ENCODE results near the gene LRRC71. TPM values are rescaled to one million over a fixed set of nuclear protein-coding genes. Genes with fewer than 3 reads are reported as not detected.

The LRRC71 gene
- total and polyA plus RNA-seq, 4 donors, result 0.30 to 8.5 (median 6.2) TPM

DNA sequence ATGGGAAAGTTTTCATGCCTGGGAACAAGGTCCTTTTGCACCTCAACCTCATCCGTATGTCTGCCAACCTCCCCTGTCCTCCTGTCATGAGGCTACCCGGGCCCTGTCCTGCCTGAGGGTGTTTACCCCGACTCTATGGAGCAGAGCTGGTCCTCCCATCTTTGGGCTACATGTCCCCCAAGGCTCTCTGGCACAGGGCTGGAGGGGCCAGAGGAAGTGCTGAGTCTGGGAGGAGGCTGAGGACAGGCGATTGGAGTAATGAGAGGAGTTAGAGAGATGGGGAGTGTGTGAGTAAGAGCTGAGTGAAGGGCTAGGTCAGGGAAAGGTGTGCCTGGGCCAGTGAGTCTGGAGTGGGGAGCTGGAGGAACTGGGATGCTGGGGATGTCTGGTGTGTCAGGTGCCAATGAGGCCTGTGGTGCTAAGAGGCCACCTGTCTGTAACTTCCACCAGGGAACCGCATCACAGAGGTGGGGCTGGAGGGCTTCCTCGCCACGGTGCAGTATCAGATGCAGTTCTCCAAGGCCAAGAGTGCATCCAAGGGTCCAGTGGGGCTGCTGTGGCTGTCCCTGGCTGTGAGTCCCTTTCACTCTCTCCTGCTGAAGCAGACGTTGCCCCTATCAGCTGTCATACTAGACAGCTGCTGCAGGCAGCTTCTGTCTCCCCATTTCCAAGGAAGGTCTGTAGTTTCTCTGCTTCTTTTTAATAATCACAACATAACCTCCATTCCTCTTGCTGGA lies 11.7 kb downstream of the LRRC71 start:
- Histone ChIP-seq H3K27me3 (ENCODE audit: control insufficient read depth, insufficient read depth, low read length) (peaks cover 25% of the 10 kb centered on the region), H3K9me3 (ENCODE audit: control insufficient read depth, insufficient read depth, low read length) (no peaks in the 10 kb centered on the region), H3K27ac (ENCODE audit: low read depth, low read length) (no peak overlapping the region), H3K4me3 (ENCODE audit: low read depth, low read length) (no peak overlapping the region), H3K36me3 (ENCODE audit: control insufficient read depth, insufficient read depth, low read length) (peaks cover 37% of the 10 kb centered on the region), H3K4me1 (ENCODE audit: control insufficient read depth, insufficient read depth, low read length) (peaks cover 27% of the 10 kb centered on the region)
- 48% methylated on average over 5 of the region's 8 CpGs for WGBS (ENCODE audit: insufficient coverage)
- DNase-seq (ENCODE audit: low read depth in 4 of 6, low spot score in 6 of 6), result no peak

- Histone ChIP-seq H3K4me1 (ENCODE audit: control insufficient read depth, insufficient read depth, low read length) (peaks cover 18% of the 10 kb centered on the region), H3K27ac (ENCODE audit: low read depth, low read length) (no peak overlapping the region), H3K36me3 (ENCODE audit: control insufficient read depth, insufficient read depth, low read length) (peaks cover 44% of the 10 kb centered on the region), H3K4me3 (ENCODE audit: low read depth, low read length) (no peak overlapping the region), H3K27me3 (ENCODE audit: control insufficient read depth, insufficient read depth, low read length) (peaks cover 15% of the 10 kb centered on the region), H3K9me3 (ENCODE audit: control insufficient read depth, insufficient read depth, low read length) (no peaks in the 10 kb centered on the region)
- no peak for DNase-seq (ENCODE audit: low read depth in 4 of 6, low spot score in 6 of 6)
- 91% methylated on average over 5 of the region's 6 CpGs for WGBS (ENCODE audit: insufficient coverage)
These were observed 12.7 kb downstream of the LRRC71 start for GRCh38 chr1:156933136-156933535.

DNA sequence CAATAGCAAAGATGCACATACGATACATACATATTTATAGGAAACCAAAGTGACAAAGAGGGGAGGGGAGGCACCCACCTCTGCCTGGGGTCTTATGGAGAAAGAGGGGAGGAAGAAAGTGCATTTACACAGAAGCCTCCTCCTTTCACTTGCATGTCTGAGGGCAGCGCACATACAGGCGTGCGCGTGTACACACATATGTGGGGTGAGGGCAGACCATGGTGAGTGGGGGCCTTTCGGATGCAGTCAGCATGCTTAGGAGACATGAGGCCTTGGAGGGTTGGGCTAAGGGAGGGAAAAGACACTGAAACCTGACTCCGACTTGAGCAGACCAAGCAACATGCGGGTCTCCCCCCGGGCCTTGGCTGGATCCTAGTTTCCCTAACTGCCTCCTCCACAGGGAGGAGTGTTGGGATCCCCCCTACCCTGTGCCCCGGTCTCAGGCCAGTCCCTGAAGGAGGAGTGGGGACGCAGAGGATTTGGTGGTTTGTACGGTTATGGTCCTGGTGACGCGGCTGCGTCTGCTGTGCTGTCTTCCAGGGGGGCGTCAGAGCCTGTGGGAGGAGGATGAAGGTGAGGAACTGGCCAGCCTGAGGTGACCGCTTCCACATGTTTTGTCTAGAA lies 15.2 kb downstream of the LRRC71 start:
- peaks cover 68% of the 10 kb centered on the region for H3K36me3 ChIP-seq (ENCODE audit: control insufficient read depth, insufficient read depth, low read length)
- H3K4me3 ChIP-seq (ENCODE audit: low read depth, low read length), result no peak overlapping the region
- H3K4me1 ChIP-seq (ENCODE audit: control insufficient read depth, insufficient read depth, low read length), result peaks cover 16% of the 10 kb centered on the region
- no peaks in the 10 kb centered on the region for H3K27me3 ChIP-seq (ENCODE audit: control insufficient read depth, insufficient read depth, low read length)
- H3K9me3 ChIP-seq (ENCODE audit: control insufficient read depth, insufficient read depth, low read length), result no peaks in the 10 kb centered on the region
- no peak overlapping the region for H3K27ac ChIP-seq (ENCODE audit: low read depth, low read length)
- no peak for DNase-seq (ENCODE audit: low read depth in 4 of 6, low spot score in 6 of 6)
- WGBS (ENCODE audit: insufficient coverage), result 82% methylated on average over 7 of the region's 17 CpGs

GRCh38 chr1:156936191-156936590 lies 15.8 kb downstream of the LRRC71 start:
- H3K36me3 ChIP-seq (ENCODE audit: control insufficient read depth, insufficient read depth, low read length), result peaks cover 73% of the 10 kb centered on the region
- H3K9me3 ChIP-seq (ENCODE audit: control insufficient read depth, insufficient read depth, low read length), result no peaks in the 10 kb centered on the region
- WGBS (ENCODE audit: insufficient coverage), result no CpG with 5 or more reads among the region's 5 CpGs
- H3K4me3 ChIP-seq (ENCODE audit: low read depth, low read length), result no peak overlapping the region
- DNase-seq (ENCODE audit: low read depth in 4 of 6, low spot score in 6 of 6), result no peak
- H3K27me3 ChIP-seq (ENCODE audit: control insufficient read depth, insufficient read depth, low read length), result no peaks in the 10 kb centered on the region
- peaks cover 11% of the 10 kb centered on the region for H3K4me1 ChIP-seq (ENCODE audit: control insufficient read depth, insufficient read depth, low read length)
- H3K27ac ChIP-seq (ENCODE audit: low read depth, low read length), result no peak overlapping the region

GRCh38 chr1:156936721-156937220 lies 16.3 kb downstream of the LRRC71 start:
- peaks cover 79% of the 10 kb centered on the region for H3K36me3 ChIP-seq (ENCODE audit: control insufficient read depth, insufficient read depth, low read length)
- no peak overlapping the region for H3K27ac ChIP-seq (ENCODE audit: low read depth, low read length)
- H3K9me3 ChIP-seq (ENCODE audit: control insufficient read depth, insufficient read depth, low read length), result no peaks in the 10 kb centered on the region
- no peak for DNase-seq (ENCODE audit: low read depth in 4 of 6, low spot score in 6 of 6)
- H3K4me1 ChIP-seq (ENCODE audit: control insufficient read depth, insufficient read depth, low read length), result peaks cover 7% of the 10 kb centered on the region
- no peaks in the 10 kb centered on the region for H3K27me3 ChIP-seq (ENCODE audit: control insufficient read depth, insufficient read depth, low read length)
- WGBS (ENCODE audit: insufficient coverage), result 75% methylated on average over 10 of the region's 10 CpGs
- no peak overlapping the region for H3K4me3 ChIP-seq (ENCODE audit: low read depth, low read length)

- DNase-seq (ENCODE audit: low read depth in 4 of 6, low spot score in 6 of 6), result no peak
- Histone ChIP-seq H3K4me1 (ENCODE audit: control insufficient read depth, insufficient read depth, low read length) (no peaks in the 10 kb centered on the region), H3K4me3 (ENCODE audit: low read depth, low read length) (no peak overlapping the region), H3K27me3 (ENCODE audit: control insufficient read depth, insufficient read depth, low read length) (no peaks in the 10 kb centered on the region), H3K9me3 (ENCODE audit: control insufficient read depth, insufficient read depth, low read length) (no peaks in the 10 kb centered on the region), H3K36me3 (ENCODE audit: control insufficient read depth, insufficient read depth, low read length) (peaks cover 85% of the 10 kb centered on the region), H3K27ac (ENCODE audit: low read depth, low read length) (no peak overlapping the region)
- 95% methylated on average over 5 of the region's 8 CpGs for WGBS (ENCODE audit: insufficient coverage)
These were observed 17.5 kb downstream of the LRRC71 start for GRCh38 chr1:156937883-156938282.

DNA sequence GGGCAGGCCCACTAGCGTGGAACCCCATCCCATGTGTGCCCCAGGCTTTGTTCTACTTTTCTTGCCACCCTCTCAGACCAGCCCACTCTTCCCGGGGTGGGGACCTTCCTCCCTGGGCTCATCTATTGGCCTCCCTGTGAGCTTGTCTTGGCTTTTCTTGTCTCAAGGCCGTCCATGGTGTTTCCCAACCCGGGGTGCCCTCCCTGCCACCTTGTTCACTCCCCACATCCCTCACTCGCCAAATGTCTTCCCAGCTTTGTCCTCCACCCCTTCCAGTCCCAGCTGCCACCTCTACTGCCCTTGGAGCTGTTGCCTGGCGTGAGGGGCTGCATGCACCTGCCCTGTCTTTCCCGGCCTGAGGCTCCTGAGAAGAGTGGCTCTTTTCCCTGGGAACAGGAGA lies 18.4 kb downstream of the LRRC71 start:
- DNase-seq (ENCODE audit: low read depth in 4 of 6, low spot score in 6 of 6), result no peak
- Histone ChIP-seq H3K9me3 (ENCODE audit: control insufficient read depth, insufficient read depth, low read length) (no peaks in the 10 kb centered on the region), H3K4me1 (ENCODE audit: control insufficient read depth, insufficient read depth, low read length) (no peaks in the 10 kb centered on the region), H3K4me3 (ENCODE audit: low read depth, low read length) (no peak overlapping the region), H3K36me3 (ENCODE audit: control insufficient read depth, insufficient read depth, low read length) (peaks cover 93% of the 10 kb centered on the region), H3K27ac (ENCODE audit: low read depth, low read length) (no peak overlapping the region), H3K27me3 (ENCODE audit: control insufficient read depth, insufficient read depth, low read length) (no peaks in the 10 kb centered on the region)
- WGBS (ENCODE audit: insufficient coverage), result 94% methylated on average over 7 of the region's 7 CpGs

DNA sequence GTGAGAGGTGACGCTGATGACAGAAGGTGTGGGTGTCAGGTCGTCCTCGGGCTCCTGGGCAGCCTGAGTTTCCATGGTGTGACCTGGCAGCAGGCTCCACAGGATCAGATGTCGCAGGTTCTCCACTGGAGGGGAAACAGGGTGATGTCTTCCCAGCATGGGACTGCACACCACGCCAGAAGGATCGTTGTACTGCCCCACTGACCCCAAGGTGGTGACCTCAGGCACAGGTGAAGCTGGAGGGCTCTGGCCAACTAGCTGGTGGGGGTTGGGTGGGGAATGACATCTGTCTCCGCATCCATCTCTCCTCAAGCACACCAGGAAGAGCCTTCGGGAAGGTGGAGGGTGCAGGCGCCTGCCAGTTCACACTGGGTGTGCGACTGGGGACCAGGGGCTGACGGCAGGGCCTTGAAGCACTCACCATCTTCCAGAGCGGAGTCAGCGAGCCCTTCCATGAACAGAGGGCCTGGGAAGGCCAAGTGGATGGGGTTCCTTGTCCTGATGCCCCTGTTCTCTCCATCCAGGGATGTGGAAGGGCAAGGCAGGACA lies 19.4 kb downstream of the LRRC71 start:
- H3K4me3 ChIP-seq (ENCODE audit: low read depth, low read length), result no peak overlapping the region
- WGBS (ENCODE audit: insufficient coverage), result 98% methylated on average over 9 of the region's 13 CpGs
- H3K27me3 ChIP-seq (ENCODE audit: control insufficient read depth, insufficient read depth, low read length), result no peaks in the 10 kb centered on the region
- peaks cover 96% of the 10 kb centered on the region for H3K36me3 ChIP-seq (ENCODE audit: control insufficient read depth, insufficient read depth, low read length)
- no peaks in the 10 kb centered on the region for H3K9me3 ChIP-seq (ENCODE audit: control insufficient read depth, insufficient read depth, low read length)
- H3K4me1 ChIP-seq (ENCODE audit: control insufficient read depth, insufficient read depth, low read length), result no peaks in the 10 kb centered on the region
- no peak for DNase-seq (ENCODE audit: low read depth in 4 of 6, low spot score in 6 of 6)
- no peak overlapping the region for H3K27ac ChIP-seq (ENCODE audit: low read depth, low read length)

DNA sequence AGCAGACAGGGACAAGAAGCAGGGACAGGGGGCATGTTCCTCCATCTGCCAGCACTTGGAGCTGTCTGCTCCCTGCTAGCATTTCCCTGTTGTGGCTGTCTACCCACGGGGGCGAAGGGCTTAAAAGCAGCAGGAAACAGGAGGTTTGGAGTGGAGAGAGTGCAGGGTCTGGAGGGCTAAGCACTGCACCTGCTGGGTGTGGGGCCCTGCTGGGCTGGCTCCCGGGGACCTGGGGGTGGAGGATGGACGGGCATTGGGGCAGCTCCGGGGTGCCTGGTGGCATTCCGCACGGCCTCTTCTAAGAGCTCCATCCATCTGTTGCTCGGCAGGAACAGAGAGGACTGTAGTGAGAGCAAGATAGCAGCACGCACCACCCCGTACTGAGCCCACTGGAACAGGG lies 21.2 kb downstream of the LRRC71 start:
- Histone ChIP-seq H3K27me3 (ENCODE audit: control insufficient read depth, insufficient read depth, low read length) (no peaks in the 10 kb centered on the region), H3K4me3 (ENCODE audit: low read depth, low read length) (no peak overlapping the region), H3K4me1 (ENCODE audit: control insufficient read depth, insufficient read depth, low read length) (no peaks in the 10 kb centered on the region), H3K36me3 (ENCODE audit: control insufficient read depth, insufficient read depth, low read length) (peaks cover 98% of the 10 kb centered on the region), H3K27ac (ENCODE audit: low read depth, low read length) (no peak overlapping the region), H3K9me3 (ENCODE audit: control insufficient read depth, insufficient read depth, low read length) (no peaks in the 10 kb centered on the region)
- no peak for DNase-seq (ENCODE audit: low read depth in 4 of 6, low spot score in 6 of 6)
- WGBS (ENCODE audit: insufficient coverage), result 90% methylated on average over 7 of the region's 10 CpGs

Data from spinal cord (tissue), 10 donors.